Smooth muscle cell of the brain vasculature (primary cell): Measurements from ENCODE around the gene ALDH3A1.
"Not testable (repeated sequence)": the region's sequence is repeated elsewhere in the genome, so short reads cannot be mapped to it uniquely, and the experiment has no call there.

Source experiments
- DNase-seq: peaks from one replicate; pipeline ENCODE4 v3.0.0-alpha.2; 2012; ENCODE audit warnings: low read depth, low spot score

ALDH3A1 gene

DNA sequence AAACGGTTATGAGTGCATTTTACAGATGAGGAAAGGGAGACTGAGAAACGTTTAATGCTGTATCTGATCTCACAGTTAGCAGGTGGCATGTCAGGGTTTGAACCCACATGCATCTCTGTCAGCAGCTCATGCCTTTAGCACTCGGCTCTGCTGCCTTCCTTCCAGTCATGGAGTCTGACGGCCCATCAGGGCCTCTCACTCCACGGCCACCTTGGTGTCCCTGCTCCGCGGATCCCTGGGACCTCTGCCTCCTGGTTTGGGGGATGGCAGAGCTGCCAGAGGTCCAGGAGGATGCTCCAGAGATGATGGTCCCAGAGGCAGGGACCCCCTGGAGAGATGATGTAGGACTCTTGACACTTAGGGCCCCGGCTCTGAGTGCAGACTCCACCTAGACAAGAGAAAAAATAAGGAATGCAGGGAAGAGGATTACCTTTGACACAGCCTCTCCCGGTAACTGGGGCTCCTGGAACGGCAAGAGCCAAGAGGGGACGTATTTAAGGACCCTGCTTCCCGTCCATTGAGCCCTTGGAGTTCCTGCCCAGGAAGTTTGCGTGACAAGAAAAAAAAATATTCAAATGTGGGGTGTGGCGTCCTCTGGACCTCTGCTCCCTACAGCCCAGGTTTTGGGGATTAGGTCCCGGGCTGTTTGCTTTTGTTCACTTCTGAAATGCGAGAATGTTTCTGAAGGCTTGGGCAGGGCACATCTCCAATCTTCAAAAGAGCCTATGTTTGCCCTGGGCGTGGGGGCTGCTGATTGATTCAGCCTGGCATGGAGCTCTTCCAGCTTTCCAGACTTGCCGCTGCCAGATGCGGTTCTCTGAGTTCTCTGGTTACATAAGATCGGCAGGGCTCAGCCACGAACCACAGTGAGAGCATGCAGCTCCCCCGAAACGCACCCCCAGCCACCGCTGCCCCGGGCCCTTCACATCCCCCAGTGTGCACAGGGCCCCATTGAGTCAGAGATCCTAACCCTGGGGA, at the start of gene ALDH3A1:
ALDH3A1 (minus strand) TSS at position 470 of the 978 bp plus-strand sequence. CDS start 3,169 bp downstream, outside the sequence.
- DNase-seq, result no peak

DNA sequence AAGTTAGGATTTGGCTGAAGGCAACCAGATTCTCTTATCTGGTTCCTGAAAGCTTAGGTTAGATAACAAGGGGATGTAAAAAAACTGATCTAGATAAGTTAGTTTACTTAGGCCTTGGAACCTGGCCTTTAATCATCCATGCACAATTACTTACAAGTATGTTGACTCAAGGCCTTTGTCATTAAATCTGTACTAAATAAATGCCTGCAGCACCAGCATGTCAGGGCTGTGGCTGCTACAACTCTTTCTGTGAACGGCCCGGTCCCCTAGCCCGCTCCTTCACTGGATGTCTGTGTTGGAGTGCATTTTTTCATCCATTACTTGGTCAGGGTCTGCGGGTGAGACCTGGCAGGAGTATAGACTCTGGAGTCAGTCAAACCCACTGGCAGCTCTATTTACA, 48.4 kb upstream of the ALDH3A1 start:
- DNase-seq, result no peak

DNA sequence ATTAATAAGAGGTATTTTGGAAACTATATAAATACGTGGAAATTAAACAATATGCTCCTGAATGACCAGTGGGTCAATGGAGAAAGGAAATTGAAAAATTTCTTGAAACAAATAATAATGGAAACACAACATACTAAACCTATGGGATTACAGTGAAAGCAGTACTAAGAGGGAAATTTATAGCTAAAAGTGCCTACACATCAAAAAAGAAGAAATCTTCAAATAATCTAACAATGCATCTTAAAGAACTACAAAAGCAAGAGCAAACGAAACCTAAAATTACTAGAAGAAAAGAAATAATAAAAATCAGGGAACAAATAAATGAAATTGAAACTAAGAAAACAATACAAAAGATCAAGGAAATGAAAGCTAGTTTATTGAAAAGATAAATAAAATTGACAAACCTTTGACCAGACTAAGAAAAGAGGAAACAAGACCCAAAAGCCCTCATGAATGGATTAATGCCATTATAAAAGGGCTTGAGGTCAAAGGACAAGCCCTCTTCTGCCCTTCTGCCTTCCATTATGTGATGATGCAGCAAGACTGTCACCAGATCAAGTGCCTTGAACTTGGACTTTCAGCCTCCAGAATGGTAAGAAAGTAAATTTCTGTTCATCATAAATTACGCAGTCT, 43.9 kb upstream of the ALDH3A1 start:
- DNase-seq, result no peak

DNA sequence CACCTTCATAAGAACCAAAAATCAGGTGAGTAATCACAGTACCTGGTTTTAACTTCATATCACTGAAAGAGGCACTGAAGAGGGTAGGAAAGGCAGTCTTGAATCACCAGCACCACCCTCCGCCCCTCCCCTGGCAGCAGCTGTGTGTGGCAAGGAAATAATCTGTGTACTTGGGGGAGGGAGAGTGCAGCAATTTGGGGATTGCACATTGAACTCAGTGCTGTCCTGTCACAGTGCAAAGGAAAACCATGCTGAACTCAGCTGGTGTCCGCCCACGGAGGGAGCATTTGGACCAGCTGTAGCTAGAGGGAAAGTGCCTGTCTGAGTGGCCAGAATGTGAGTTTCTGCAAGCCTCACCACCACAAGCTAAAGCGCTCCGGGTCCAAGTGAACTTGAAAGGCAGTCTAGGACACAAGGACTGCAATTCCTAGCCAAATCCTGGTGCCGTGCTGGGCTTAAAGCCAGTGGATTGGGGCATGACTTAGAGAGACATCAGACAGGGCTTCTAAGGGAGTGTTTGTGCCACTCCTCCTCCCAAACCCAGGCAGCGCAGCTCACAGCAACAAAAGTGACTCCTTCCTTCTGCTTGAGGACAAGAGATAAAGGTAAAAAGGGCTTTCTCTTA, 39.7 kb upstream of the ALDH3A1 start:
- no peak for DNase-seq

DNA sequence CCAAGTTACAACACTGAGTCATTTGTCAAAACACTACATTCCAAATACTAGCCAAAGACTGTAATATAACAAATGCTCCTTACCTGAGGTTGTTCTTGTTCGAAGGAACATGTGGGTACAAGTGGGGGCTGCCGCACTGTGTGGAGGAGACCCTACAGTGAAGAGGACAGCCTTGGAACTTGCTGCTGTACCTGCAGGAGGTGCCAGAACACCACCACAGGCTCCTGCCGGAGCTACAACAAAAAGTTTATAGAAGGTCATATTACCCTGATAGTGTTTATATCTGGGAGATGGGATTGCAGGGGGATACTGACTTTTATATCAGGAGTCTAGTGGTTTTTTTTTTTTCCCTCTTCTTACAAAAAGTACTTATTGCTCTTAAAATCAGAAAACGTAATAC, 37.8 kb upstream of the ALDH3A1 start:
- no peak for DNase-seq

DNA sequence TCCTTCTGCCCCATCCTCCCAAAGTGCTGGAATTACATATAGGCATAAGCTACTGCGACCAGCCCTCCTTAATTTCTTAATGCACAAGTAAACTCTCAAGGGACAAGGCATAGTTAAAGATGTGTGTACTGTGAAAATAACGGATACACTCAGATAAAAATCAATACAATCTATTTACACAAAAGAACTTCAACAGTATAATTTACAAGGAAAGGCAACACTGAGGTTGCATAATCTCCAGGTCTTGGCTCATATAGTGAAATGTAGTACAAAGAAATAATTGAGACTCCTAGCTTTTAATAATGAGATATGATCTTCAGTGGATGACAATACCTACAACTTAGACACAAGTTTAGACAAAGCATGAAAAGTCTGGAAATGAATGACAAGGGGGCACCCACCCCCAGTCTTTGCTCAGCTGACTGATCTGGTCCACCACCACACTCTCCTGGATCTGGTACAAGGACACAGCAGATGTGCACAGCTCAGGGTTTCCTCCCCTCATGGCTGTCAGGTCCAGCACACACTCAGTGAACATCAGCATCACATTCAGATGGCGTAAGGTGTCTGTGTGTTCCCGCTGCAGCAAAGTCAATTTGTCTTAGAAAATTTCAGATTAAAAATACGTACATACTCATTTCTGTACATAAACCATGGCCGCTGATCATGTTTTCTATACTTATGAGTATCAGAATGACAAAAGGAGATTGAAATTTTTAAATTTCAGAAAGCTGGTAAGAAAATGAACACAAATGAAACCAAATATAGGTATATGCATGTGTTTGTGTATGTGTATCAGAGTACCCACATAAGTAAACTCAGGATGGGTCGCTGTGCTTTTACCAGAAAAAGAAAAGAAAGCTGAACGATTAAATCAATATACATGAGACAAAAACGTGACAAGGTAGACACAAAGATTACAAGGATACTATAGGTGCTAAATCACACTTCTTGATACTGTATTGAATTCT, 33.7 kb upstream of the ALDH3A1 start:
- DNase-seq, result no peak

DNA sequence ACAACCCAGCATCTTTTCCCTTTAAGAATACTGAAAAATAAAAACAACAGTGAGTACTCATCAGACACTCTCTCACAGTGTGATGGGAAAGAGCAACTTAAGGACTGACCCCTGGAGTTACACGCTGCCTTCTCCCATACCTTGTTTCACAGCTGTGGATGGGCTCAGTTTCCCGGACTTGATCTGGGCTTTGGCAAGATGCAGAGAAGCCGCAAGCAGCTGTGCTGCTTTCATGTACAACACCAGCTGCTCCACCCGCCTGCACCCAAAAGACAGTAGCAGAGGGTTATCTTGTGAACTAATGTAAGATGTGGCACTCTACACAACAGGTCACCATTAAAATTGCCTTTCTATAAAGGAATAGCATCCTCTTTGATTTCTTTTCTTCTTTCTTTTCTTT, 32.7 kb upstream of the ALDH3A1 start:
- DNase-seq, result no peak

DNA sequence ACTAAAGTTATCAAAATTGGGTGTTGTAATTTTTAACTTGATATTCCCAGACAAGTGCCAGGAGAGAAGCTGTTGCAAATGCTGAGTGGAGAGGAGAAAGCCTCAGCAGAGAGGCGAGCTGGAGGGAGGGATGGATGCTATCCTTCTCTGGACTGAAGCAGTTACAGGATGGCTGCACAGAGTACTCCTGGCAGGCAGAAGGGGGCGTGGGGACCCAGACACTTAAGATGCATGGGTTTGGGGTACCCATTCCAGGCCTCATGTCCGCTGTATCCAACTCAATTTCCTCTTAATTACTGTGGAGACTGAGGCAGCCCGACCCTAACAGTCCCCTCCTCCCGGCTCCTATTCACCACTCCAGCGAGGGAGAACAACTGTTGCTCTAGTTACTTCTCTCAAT, 25.4 kb upstream of the ALDH3A1 start:
- DNase-seq, result no peak

DNA sequence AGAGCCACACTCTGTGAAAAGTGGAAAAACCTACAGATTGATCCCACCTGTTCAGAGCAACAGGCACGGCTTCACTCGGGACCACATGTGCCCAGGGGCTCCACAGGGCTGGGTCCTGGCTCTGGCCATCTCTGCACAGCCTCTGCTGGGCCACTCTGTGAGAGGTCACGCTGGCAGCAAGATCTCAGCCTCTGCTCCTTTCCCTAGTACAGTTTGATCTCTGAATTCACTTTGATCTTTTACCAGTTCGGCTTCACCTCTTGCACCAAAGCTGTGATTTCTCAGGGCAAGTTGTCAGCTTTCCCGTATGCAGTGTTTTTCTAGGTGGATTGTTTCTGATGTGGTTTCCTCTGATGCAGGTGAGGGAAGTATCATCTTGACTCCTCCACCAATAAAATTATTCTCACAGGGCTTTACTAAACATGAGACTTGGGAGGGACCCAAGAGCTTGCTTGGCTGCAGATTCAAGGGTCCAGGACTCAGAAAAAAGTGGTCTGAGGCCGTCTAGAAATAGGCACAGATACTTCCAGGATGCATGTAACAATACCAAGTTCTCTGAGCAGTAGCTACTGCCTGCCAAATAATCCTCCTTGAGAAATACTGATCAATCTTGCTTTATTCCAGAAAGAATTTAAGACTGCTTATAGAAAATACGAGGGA, 24.0 kb upstream of the ALDH3A1 start:
- no peak for DNase-seq

DNA sequence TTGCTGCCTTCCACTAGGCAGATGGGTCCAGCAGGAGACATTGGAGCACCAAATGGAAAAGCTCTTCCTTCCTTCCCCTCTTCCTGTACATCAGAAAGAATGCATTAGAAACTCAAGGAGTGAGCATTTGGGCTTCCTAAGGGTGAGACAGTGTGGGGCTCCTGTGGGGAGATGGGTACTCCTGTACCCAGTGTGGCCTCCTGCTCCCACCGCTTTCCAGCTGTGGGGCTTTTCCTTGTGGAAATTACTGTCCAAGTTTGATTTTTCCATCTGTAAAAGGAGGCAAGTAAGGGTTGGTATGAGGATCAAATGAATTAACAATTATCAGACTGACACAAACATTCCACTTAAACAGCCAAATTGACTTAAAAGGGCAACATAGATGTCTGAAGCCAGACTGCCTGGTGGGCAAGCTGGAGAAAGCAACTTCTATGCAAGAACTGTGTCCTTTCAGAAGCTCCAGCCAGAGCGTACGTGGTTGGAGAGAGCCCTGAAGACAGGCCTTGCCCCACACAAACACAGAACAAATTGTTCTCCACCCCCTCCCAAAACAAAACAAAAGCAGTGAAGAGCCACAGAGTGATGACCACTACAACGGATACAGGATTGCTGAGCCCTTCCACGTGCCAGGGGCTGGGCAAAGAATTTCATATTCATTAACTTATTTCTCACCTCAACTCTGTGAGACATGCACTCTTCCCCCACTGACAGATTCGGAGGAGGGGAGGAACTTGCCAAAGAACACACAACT, 23.1 kb upstream of the ALDH3A1 start:
- DNase-seq, result no peak

DNA sequence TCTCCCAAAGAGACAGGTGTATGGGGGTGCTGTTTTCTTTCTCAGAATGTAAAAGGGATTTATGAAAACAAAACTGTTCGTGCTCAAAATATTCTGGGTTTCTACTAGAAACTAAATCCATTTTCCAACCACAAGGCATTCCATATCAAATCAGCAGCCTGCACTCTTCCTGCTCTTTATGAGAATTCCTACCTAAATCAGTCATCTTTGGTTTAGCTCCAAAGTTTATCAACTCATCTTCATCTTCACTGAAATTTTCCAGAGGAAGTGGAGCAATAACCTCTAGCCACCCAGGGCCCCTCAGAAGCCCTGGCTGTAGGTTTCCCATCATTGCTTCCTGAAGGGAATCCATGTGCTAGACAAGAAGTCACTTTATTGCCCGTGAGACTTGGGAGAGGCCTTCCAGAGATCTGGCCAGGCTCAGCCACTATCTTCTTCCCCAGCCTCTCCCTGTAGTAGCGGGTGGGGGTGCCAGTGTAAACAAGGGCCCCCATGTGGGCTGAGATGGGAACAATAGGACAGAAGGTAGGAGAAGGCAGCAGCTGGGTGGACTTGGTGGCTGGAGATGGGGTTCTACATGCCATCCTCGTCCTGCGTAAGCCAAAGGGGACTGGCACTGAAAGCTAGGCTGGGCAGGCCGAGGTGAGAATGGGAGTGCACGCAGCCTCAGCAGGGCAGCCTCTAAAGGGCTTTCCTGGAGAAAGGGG, 22.0 kb upstream of the ALDH3A1 start:
- DNase-seq, result no peak

DNA sequence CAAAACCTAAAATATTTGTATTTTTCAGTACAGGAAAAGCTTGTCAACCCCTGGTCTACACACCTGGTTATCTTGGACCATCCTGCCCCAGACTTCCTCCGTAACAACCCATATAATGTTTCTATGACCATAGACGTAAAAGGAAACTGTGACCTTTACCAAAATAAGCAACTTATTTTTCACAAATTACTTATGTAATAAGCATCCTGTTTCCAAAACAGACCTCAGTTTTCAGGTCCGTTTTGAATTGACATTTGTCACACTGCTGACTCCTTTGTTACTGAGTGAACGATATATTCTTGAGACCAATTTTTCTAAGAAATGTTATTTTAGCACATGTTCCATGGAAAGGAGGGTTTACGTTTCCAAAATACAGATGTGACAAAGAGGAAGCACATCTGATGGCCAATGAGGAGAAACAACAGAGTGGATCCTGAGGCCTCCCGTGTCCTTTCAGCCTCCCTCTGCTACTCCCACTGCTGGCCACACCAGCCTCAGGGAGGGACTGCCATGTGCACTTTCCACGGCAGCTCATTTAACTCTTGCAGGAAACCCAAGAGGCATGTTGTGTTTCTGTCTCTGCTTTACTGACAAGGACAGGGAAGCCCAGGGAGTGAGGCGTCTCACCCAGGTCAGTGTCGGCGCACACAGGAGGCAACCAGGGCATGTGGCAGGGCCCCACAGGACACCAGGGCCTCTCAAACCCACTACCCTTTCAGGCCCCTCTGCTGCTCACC, 20.1 kb upstream of the ALDH3A1 start:
- DNase-seq, result no peak

DNA sequence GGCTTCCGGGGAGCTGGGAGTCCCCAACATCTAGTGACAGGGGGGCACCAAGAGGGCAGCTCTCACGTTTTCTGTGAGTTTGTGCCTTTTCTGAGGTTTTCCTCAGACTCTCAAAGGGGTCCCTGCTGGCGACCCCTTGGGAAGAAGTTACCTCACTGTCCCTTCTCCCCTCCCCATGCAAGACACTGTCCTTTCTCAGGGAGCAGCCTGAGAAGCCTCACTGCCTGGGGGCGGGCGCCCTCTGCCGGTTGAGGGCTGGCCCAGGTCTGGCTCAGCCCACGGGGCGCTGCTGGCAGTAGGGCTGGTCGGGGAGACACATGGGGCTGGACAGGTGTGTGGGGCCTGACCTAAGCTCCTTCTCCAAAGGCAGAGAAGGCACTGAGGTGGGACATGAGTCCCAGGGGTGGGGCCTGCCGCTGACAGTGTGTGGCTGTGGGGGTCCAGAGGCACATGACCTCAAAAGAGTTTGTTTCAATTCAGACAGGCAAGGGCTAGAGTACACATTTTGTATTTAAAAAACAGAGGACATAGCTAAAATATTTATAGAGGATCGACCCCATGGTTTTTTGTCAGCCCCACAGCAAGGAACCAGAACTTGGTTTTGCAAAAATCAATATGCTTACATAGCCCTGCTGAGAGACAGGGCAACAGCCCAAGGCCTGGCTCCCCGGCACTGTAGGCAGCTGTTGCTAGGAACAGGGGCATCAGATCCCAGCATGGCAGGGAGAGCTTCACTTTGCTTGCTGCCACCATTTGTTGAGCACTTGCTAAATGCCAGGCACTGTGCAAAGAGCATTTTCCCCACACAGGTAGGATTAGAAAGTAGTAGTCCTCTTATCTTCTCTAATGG, 18.5 kb upstream of the ALDH3A1 start:
- DNase-seq, result no peak

DNA sequence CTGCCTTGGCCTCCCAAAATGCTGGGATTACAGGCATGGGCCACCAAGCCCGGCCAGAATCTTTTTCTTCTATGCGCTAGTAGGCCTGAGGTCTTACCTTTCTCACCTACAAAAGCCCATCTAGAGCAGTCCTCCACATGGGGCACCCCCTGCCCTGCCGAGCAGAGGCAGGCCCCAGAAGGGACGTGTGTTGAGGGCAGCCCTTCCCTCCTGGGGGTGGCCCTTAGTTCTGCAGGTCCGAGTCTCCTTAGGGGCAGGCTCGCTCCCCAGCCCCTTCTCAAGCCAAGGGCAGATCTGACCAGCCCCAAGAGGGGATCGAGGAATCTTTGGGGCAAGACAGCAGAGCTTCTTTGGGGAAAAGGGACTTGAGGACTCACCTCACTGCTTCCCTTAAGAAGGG, 17.9 kb upstream of the ALDH3A1 start:
- DNase-seq, result no peak

DNA sequence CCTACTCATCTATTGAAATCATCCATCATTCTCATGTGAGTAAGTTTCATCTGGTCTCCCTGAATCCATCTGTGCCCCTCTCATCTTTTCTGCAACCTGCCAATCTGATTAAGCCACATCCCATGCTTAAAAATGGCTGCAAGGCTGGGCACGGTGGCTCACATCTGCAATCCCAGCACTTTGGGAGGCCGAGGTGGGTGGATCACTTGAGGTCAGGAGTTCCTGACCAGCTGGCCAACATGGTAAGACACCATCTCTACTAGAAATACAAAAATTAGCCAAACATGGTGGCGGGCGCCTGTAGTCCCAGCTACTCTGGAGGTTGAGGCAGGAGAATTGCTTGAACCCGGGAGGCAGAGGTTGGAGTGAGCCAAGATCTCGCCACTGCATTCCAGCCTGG, 15.9 kb upstream of the ALDH3A1 start:
- DNase-seq, result not testable (repeated sequence)

DNA sequence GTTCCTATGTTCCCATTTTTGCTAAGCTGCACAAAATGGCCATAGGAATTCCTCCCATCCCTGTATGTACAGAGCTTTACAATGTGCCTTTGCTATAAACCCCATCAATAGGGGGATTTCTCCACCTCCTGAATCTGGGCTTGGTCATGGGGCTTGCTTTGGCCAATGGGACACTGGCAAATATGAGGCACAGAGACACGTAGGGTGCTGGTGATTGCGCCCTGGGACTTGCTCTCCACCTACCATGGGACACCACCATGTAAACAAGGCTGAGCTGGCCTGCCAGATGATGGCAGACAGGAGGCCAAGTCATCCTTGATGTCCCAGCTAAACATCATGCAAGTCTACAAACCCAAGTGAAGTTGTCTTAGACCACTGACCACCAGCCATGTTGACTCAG, 15.3 kb upstream of the ALDH3A1 start:
- DNase-seq, result no peak

DNA sequence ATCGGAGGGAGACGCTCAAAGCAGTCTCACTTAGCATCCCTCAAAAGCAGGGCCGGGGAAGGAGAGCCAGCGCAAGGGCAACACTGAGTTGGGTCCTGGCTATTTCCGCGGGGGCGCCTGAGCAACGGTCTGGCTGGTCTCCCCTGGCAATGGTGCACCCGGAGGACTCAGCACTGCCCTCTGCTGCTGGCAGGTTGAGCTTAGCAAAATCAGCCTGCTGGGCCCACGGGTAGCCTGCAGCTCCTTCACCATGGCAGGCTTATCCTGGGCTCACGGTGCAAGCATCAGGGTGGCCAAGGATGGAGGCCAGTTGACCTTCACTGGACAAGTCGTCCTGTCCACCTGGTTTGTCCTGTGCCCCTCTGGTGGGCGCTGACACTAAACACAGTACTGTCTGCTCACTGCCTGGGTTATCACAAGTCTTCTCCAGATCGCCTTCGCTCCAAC, 14.4 kb upstream of the ALDH3A1 start:
- DNase-seq, result no peak

DNA sequence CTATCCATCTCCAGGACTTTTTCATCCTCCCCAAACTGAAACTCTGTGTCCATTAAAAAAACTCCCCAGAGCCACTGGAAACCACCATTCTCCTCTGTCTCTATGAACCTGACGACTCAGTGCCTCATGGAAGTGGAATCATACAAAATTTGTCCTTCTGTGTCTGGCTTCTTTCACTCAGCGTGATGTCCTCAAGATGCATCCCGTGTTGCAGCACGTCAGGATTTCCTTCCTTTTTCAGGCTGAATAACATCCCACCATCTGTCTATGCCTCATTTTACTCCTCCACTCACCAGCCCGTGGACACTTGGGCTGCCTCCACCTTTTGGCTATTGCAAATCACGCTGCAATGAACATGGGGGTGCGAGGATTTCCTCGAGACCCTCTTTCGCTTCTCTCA, 12.6 kb upstream of the ALDH3A1 start:
- DNase-seq, result no peak
